ENCODE data around the gene RALGAPB. TPM values are rescaled to one million over a fixed set of nuclear protein-coding genes. Genes with fewer than 3 reads are reported as not detected.

RALGAPB gene
- total and polyA plus RNA-seq, 2 experiments from 2014 or later: 10.2 to 40.4 TPM

GRCh38 chr20:38515631-38516030 is 43.0 kb downstream of the RALGAPB start (continued):
- TF ChIP-seq ZNF462 (CRISPR knock-in tag; IDR thresholded peaks at IDR 0.05) (no peak), NANOG (IDR thresholded peaks at IDR 0.05; ENCODE audit: borderline replicate concordance) (no peak), ETS1 (IDR thresholded peaks at IDR 0.05) (no peak), JUNB (IDR thresholded peaks at IDR 0.05; ENCODE audit: unreplicated experiment) (no peak), CREB1 (CRISPR knock-in tag; IDR thresholded peaks at IDR 0.05; ENCODE audit: low read depth) (no peak), REST (IDR thresholded peaks at IDR 0.05; ENCODE audit: unreplicated experiment) (no peak), ZNF331 (CRISPR knock-in tag; IDR thresholded peaks at IDR 0.05; ENCODE audit: low read depth) (no peak), STAT1 (IDR thresholded peaks at IDR 0.05; ENCODE audit: unreplicated experiment) (no peak), EZH2phosphoT487 (IDR thresholded peaks at IDR 0.05; ENCODE audit: unreplicated experiment) (no peak)

Measured in GM23338 (cell line).